SIG-M5 treated with dmso at 0.1 percent for 504 hours (cell line): ENCODE results near the gene BTD.

ENCODE experiments used
- DNase-seq: peaks from one replicate; lab custom pipeline; 2025; ENCODE audit not compliant: unreplicated experiment; lab: John Stamatoyannopoulos, UW

Gene BTD

GRCh38 chr3:15601399-15602145, at the start of gene BTD, which contains the start of gene HACL1:
Gene BTD (plus strand): TSS chr3:15601745. CDS start chr3:15635440, 33,695 bp downstream.
Gene HACL1 (minus strand): TSS chr3:15601569. CDS start chr3:15601463, 106 bp downstream.
- no peak for DNase-seq

GRCh38 chr3:15551902-15552301, 49.6 kb upstream of the BTD start:
- no peak for DNase-seq

- no peak for DNase-seq
These were observed 47.8 kb upstream of the BTD start for GRCh38 chr3:15553749-15554148.

GRCh38 chr3:15556512-15556911, 45.0 kb upstream of the BTD start:
- peak; percentile 95 for DNase-seq

- DNase-seq, result peak; percentile 78
These were observed 44.0 kb upstream of the BTD start for GRCh38 chr3:15557511-15557946.

- no peak for DNase-seq
These were observed 43.0 kb upstream of the BTD start for GRCh38 chr3:15558581-15558980.

- DNase-seq, result no peak
These were observed 39.0 kb upstream of the BTD start for GRCh38 chr3:15562560-15562959.

- no peak for DNase-seq
These were observed 38.4 kb upstream of the BTD start for GRCh38 chr3:15563190-15563589.

GRCh38 chr3:15572138-15572537, 29.4 kb upstream of the BTD start:
- no peak for DNase-seq

GRCh38 chr3:15575446-15575845, 26.1 kb upstream of the BTD start:
- no peak for DNase-seq

- peak; percentile 54 for DNase-seq
These were observed 25.1 kb upstream of the BTD start for GRCh38 chr3:15576475-15576874.

GRCh38 chr3:15578289-15578867, 23.2 kb upstream of the BTD start:
- no peak for DNase-seq

GRCh38 chr3:15579051-15579450, 22.5 kb upstream of the BTD start:
- DNase-seq, result no peak

- no peak for DNase-seq
These were observed 19.8 kb upstream of the BTD start for GRCh38 chr3:15581471-15582394.

GRCh38 chr3:15585111-15585845, 16.3 kb upstream of the BTD start:
- DNase-seq, result no peak

- DNase-seq, result no peak
These were observed 10.3 kb upstream of the BTD start for GRCh38 chr3:15591242-15591641.

GRCh38 chr3:15591928-15592327, 9.6 kb upstream of the BTD start:
- DNase-seq, result no peak

- DNase-seq, result no peak
These were observed 8.6 kb upstream of the BTD start for GRCh38 chr3:15592968-15593367.

- no peak for DNase-seq
These were observed 5.6 kb upstream of the BTD start for GRCh38 chr3:15595955-15596354.

GRCh38 chr3:15601046-15601398, 523 bp upstream of the BTD start:
- DNase-seq, result no peak

- no peak for DNase-seq
These were observed 596 bp downstream of the BTD start for GRCh38 chr3:15602146-15602536.
